ACHN (cell line): ENCODE results near the gene XAGE1B.
"Not testable (repeated sequence)": the region's sequence is repeated elsewhere in the genome, so short reads cannot be mapped to it uniquely, and the experiment has no call there.

Source experiments
- DNase-seq: peaks from one replicate; pipeline ENCODE4 v3.0.0-alpha.2; 2015
- in situ Hi-C: cut with HindIII; loops from 2 replicates; pipeline ENCODE4 v1.10.0; 2017; ENCODE audit warnings: low sequenced_read_pairs, low pct_ligation_motif_present, low pct_unique_long_range_greater_than_20kb

The XAGE1B gene

GRCh38 chrX:52516987-52517325, at the start of gene XAGE1B:
XAGE1B (minus strand) TSS chrX:52517063; CDS start chrX:52515527, 1,536 bp downstream.
- in situ Hi-C loops, DNase-seq: not testable (repeated sequence)

- in situ Hi-C loops = no loop called here
- no peak for DNase-seq
Measured at GRCh38 chrX:52563105-52563504, 46.2 kb upstream of the XAGE1B start.

GRCh38 chrX:52558140-52558539, 41.3 kb upstream of the XAGE1B start:
- in situ Hi-C loops = no loop called here
- no peak for DNase-seq

- no peak for DNase-seq
- in situ Hi-C loops = no loop called here
Measured at GRCh38 chrX:52556741-52557140, 39.9 kb upstream of the XAGE1B start.

GRCh38 chrX:52553995-52554642, 37.3 kb upstream of the XAGE1B start:
- DNase-seq = no peak
- in situ Hi-C loops = no loop called here

- in situ Hi-C loops, DNase-seq: not testable (repeated sequence)
Measured at GRCh38 chrX:52548769-52549168, 31.9 kb upstream of the XAGE1B start.

GRCh38 chrX:52544147-52544840, 27.4 kb upstream of the XAGE1B start:
- in situ Hi-C loops = no loop called here
- no peak for DNase-seq

GRCh38 chrX:52542311-52542710, 25.4 kb upstream of the XAGE1B start:
- no peak for DNase-seq
- in situ Hi-C loops = no loop called here

- DNase-seq, in situ Hi-C loops: not testable (repeated sequence)
Measured at GRCh38 chrX:52541051-52541450, 24.2 kb upstream of the XAGE1B start.

- in situ Hi-C loops = not testable (repeated sequence)
Measured at GRCh38 chrX:52516110-52516986, 515 bp downstream of the XAGE1B start.

GRCh38 chrX:52511126-52511525, 5.7 kb downstream of the XAGE1B start:
- DNase-seq, in situ Hi-C loops: not testable (repeated sequence)

More at GRCh38 chrX:52516110-52516986, 515 bp downstream of the XAGE1B start:
- DNase-seq = not testable (repeated sequence)

GRCh38 chrX:52509916-52510315, 6.9 kb downstream of the XAGE1B start:
- no peak for DNase-seq
- in situ Hi-C loops = no loop called here

- DNase-seq = no peak
- in situ Hi-C loops = no loop called here
Measured at GRCh38 chrX:52507331-52507730, 9.5 kb downstream of the XAGE1B start.

GRCh38 chrX:52504551-52504950, 12.3 kb downstream of the XAGE1B start:
- no peak for DNase-seq
- in situ Hi-C loops = no loop called here

- DNase-seq, in situ Hi-C loops: not testable (repeated sequence)
Measured at GRCh38 chrX:52501362-52501761, 15.5 kb downstream of the XAGE1B start.

GRCh38 chrX:52496419-52496772, 20.5 kb downstream of the XAGE1B start:
- in situ Hi-C loops, DNase-seq: not testable (repeated sequence)

- DNase-seq, in situ Hi-C loops: not testable (repeated sequence)
Measured at GRCh38 chrX:52495545-52496418, 21.1 kb downstream of the XAGE1B start, which contains the start of gene XAGE1A. XAGE1A (plus strand) TSS chrX:52495808; CDS start chrX:52497362, 1,554 bp downstream.

- in situ Hi-C loops, DNase-seq: not testable (repeated sequence)
Measured at GRCh38 chrX:52471301-52471700, 45.6 kb downstream of the XAGE1B start.
